Upper lobe of left lung (tissue), 6 donors: ENCODE results near the gene GATA3. TPM values are rescaled to one million over a fixed set of nuclear protein-coding genes. Genes with fewer than 3 reads are reported as not detected.

Source experiments
- ATAC-seq, 2 donors: fragments of 200-7000 bp; cut with Tn5 transposase; one replicate each; pipeline ENCODE4 v1.9.1; 2022; ENCODE audit warnings: mild to moderate bottlenecking in 2 of 2, moderate library complexity in 2 of 2; ENCODE audit not compliant: low FRiP score in 2 of 2
- DNase-seq, 2 donors: peaks; one replicate each; pipeline ENCODE4 v3.0.0-alpha.2; 2019 to 2020
- H3K27ac ChIP-seq, 4 donors: fragments of 200-600 bp; sonication (generic); one replicate each; pipeline ENCODE4 v1.5.1; 2016 to 2019
- H3K27me3 ChIP-seq, 4 donors: fragments of 200-600 bp; sonication (generic); one replicate each; pipeline ENCODE4 v1.5.1; 2017 to 2019
- H3K36me3 ChIP-seq, 4 donors: fragments of 200-600 bp; sonication (generic); one replicate each; pipeline ENCODE4 v1.5.1; 2016 to 2019
- H3K4me1 ChIP-seq, 4 donors: fragments of 200-600 bp; sonication (generic); one replicate each; pipeline ENCODE4 v1.5.1; 2018 to 2019
- H3K4me3 ChIP-seq, 4 donors: fragments of 200-600 bp; sonication (generic); one replicate each; pipeline ENCODE4 v1.5.1; 2017 to 2019; ENCODE audit warnings: mild to moderate bottlenecking in 2 of 4, moderate library complexity in 1 of 4
- H3K9me3 ChIP-seq, 4 donors: fragments of 200-600 bp; sonication (generic); one replicate each; pipeline ENCODE4 v1.5.1; 2018 to 2019
- EP300 ChIP-seq, 4 donors: sonication (generic); formaldehyde crosslinking; IDR thresholded peaks; one replicate each; pipeline ENCODE4 v1.5.1; 2017; ENCODE audit warnings: antibody characterized with exemption in 4 of 4, control low read depth in 2 of 4
- POLR2A ChIP-seq, 4 donors: fragments of 450-650 bp; IDR thresholded peaks; one replicate each; pipeline ENCODE4 v1.5.1; 2016 to 2017; ENCODE audit warnings: antibody characterized with exemption in 4 of 4, mild to moderate bottlenecking in 2 of 4
- POLR2AphosphoS5 ChIP-seq, 2 donors: sonication (generic); formaldehyde crosslinking; IDR thresholded peaks; one replicate each; pipeline ENCODE4 v1.5.1; 2017; ENCODE audit warnings: antibody characterized with exemption in 2 of 2
- WGBS, 2 donors: methylation state at CpG; one replicate each; pipeline ENCODE4 v1.1.5; 2017 to 2018; 5-methylcytosine and 5-hydroxymethylcytosine counted together
- total RNA-seq, 6 donors: library from RNA; depleted of rRNA in 4 of 6; stranded (reverse); fragments of >200 nt in 4 of 6; gene quantifications; one replicate each; pipeline versions ENCODE4 v1.1.0 to v1.2.1, GENCODE V29; 2016 to 2021
- TF ChIP-seq, protein P1 (sequence below), 6 experiments: fragments of 450-650 bp in 4 of 6; fragments of 200-600 bp in 2 of 6; sonication (generic) in 2 of 6; IDR thresholded peaks; one replicate each; pipeline ENCODE4 v1.5.1; 2016 to 2019; ENCODE audit warnings: antibody characterized with exemption in 6 of 6
- donor health status: DM: no; HTN: no; CAD: no; lungs with moderate emphysema.
- donor health status: DM: no; HTN: yes; CAD: no; lungs with severe emphysema.

The GATA3 gene
- total RNA-seq, 6 donors from 2014 or later, result 0.22 to 6.3 (median 2.7) TPM

DNA sequence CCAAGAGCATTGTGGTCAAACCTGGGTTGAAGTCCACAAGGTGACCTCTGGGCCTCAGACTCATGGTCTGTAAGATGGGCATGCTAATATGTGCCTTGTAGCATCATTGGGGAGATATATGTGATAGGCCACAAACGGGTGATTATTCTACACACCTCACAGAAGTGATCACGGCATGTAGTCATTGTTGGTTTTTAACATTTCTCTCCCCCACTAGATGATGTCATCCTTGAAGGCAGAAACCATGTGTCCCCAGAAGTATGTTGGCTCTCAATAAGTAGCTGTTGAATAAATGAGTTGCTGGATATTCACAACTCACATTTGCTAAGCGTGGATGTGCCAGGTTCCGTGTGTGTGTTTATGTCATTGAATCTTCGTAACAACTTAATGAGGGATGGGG, 42.4 kb downstream of the GATA3 start:
- Histone ChIP-seq H3K9me3 (no peaks in the 10 kb centered on the region), H3K27ac (no peak overlapping the region), H3K27me3 (no peaks in the 10 kb centered on the region), H3K4me1 (no peaks in the 10 kb centered on the region), H3K4me3 (no peak overlapping the region), H3K36me3 (no peaks in the 10 kb centered on the region)
- WGBS, 2 donors, result 92 to 94% methylated on average over 5 of the region's 5 CpGs
- TF ChIP-seq, protein P1, sequence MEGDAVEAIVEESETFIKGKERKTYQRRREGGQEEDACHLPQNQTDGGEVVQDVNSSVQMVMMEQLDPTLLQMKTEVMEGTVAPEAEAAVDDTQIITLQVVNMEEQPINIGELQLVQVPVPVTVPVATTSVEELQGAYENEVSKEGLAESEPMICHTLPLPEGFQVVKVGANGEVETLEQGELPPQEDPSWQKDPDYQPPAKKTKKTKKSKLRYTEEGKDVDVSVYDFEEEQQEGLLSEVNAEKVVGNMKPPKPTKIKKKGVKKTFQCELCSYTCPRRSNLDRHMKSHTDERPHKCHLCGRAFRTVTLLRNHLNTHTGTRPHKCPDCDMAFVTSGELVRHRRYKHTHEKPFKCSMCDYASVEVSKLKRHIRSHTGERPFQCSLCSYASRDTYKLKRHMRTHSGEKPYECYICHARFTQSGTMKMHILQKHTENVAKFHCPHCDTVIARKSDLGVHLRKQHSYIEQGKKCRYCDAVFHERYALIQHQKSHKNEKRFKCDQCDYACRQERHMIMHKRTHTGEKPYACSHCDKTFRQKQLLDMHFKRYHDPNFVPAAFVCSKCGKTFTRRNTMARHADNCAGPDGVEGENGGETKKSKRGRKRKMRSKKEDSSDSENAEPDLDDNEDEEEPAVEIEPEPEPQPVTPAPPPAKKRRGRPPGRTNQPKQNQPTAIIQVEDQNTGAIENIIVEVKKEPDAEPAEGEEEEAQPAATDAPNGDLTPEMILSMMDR (IDR thresholded peaks at IDR 0.05), result no peak
- TF ChIP-seq EP300 (IDR thresholded peaks at IDR 0.05), result no peak
- TF ChIP-seq POLR2A (IDR thresholded peaks at IDR 0.05), result no peak
- no peak for TF ChIP-seq POLR2AphosphoS5 (IDR thresholded peaks at IDR 0.05)
- DNase-seq (no peak), ATAC-seq (no peak)

DNA sequence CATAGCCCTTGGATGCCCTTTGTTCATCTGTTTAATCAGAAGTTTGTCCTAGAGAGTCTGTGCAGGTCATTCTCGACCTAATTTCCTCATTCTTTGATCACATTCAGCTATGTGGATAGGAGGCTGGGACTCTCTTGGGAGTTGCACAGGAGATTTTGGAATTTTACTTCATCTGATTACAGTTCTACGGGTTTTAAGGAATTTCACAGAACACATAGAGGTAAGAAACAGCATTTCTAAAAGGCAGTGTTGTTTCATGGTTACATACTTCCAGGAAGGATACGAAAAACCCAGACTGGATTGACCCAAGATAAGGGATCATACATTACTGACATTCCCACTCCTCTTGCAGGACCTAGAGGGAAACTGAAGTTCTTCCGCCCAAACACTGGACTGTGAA, 45.9 kb downstream of the GATA3 start:
- DNase-seq (no peak), ATAC-seq (no peak)
- H3K4me3 ChIP-seq, result no peak overlapping the region
- no peaks in the 10 kb centered on the region for H3K9me3 ChIP-seq
- H3K36me3 ChIP-seq, result no peaks in the 10 kb centered on the region
- H3K27ac ChIP-seq, result no peak overlapping the region
- H3K4me1 ChIP-seq, result peaks cover 0 to 4% (median 0%) of the 10 kb centered on the region in 4 donors
- 69 to 79% methylated on average over 4 of the region's 4 CpGs for whole genome bisulfite sequencing, 2 donors
- no peaks in the 10 kb centered on the region for H3K27me3 ChIP-seq
- TF ChIP-seq POLR2A (IDR thresholded peaks at IDR 0.05) (no peak), POLR2AphosphoS5 (IDR thresholded peaks at IDR 0.05) (no peak), EP300 (IDR thresholded peaks at IDR 0.05) (no peak)
- TF ChIP-seq, protein P1 (IDR thresholded peaks at IDR 0.05), result no peak

DNA sequence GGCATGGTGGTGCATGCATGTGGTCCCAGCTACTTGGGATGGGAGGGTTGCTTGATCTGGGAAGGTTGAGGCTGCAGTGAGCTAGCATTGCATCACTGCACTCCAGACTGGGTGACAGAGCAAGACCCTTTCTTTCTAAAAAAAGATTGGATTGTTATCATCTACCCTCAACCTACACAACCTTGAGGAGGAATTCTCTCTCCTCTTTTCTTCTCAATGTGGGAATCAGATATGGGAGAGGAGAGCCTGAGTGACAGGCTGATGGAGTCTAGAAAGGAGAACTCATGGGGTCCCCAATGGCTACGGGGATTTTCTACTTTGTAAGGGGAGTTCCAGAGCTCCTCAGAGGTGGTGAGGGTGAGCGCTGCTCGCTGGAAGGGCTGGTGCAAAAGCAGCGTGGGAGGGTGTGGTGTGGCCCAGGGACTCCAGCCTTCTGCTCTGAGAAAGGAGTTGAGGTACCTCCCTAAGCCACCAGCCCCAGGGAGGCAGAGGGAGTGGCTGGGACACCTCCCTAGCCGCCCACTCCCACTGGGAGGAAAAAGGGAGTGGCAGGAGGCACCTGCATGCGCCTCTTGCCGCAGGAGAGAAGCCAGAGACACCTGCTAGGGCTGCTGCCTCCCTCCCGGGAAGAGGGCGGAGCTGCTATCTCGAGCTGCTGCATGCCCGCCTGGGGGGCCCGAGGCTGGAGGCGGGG, 48.4 kb downstream of the GATA3 start:
- WGBS, 2 donors, result 55 to 65% methylated on average over 7 to 9 of the region's 13 CpGs
- DNase-seq, result no peak
- no peak for ATAC-seq

DNA sequence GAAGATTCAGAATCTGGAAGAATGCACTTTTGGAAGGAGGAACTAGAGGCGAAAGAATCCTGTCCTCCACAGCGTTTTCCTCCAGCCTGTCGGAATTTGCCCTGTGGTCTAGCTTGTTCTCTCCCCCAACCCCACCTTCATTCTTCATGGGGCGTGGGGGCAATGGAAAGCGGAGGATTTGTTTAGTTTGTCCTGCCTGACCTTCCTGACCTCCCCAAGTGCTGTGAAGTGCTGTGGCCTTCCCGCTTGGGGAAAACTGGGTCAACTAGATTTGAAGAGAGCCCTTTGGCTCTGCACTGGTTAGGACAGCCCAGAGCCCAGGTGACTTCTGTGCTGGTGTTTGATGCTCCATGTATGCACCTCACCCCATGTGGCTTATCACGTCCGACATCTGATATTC, 49.1 kb downstream of the GATA3 start:
- TF ChIP-seq, protein P1 (IDR thresholded peaks at IDR 0.05), result no peak
- TF ChIP-seq POLR2AphosphoS5 (IDR thresholded peaks at IDR 0.05) (no peak), EP300 (IDR thresholded peaks at IDR 0.05) (no peak), POLR2A (IDR thresholded peaks at IDR 0.05) (no peak)
- H3K27ac ChIP-seq, result no peak overlapping the region
- no peak overlapping the region for H3K4me3 ChIP-seq
- peak in 1 of 2 donors; percentile 74 for ATAC-seq
- H3K9me3 ChIP-seq, result no peaks in the 10 kb centered on the region
- H3K27me3 ChIP-seq, result no peaks in the 10 kb centered on the region
- no peaks in the 10 kb centered on the region for H3K36me3 ChIP-seq
- WGBS, 2 donors, result 60 to 65% methylated on average over 8 of the region's 8 CpGs
- peak in 1 of 2 donors; percentile 32 for DNase-seq
- H3K4me1 ChIP-seq, result peaks cover 0 to 4% (median 0%) of the 10 kb centered on the region in 4 donors

More for the DNA sequence above, 48.4 kb downstream of the GATA3 start:
- Histone ChIP-seq H3K27ac (no peak overlapping the region), H3K27me3 (no peaks in the 10 kb centered on the region), H3K36me3 (no peaks in the 10 kb centered on the region), H3K4me3 (no peak overlapping the region), H3K4me1 (peaks cover 0 to 4% (median 0%) of the 10 kb centered on the region in 4 donors), H3K9me3 (no peaks in the 10 kb centered on the region)
- TF ChIP-seq, protein P1 (IDR thresholded peaks at IDR 0.05), result no peak
- TF ChIP-seq EP300 (IDR thresholded peaks at IDR 0.05) (no peak), POLR2AphosphoS5 (IDR thresholded peaks at IDR 0.05) (no peak), POLR2A (IDR thresholded peaks at IDR 0.05) (no peak)

DNA sequence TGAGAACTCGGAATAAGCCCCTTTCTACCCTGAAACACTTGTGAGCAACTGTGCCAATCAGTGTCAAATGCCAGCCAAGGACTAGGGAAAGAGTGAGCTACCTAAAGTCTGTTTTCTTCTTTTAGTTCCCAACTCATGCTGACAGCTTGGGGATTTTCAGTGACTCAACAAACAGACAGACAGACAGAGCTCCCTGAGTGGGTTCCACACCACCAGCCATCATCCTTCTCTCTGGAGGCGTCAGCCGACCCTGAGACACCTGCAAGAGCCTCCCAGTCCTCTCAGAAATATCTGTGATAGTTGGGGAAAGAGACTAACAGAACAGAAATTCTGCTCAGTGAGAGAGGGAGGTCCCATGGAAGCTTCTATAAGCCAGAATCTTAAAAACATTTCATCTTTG, 49.5 kb downstream of the GATA3 start:
- DNase-seq (no peak), ATAC-seq (no peak)
- no peak for TF ChIP-seq POLR2A (IDR thresholded peaks at IDR 0.05)
- TF ChIP-seq EP300 (IDR thresholded peaks at IDR 0.05), result no peak
- no peak for TF ChIP-seq POLR2AphosphoS5 (IDR thresholded peaks at IDR 0.05)
- TF ChIP-seq, protein P1 (IDR thresholded peaks at IDR 0.05), result no peak
- Histone ChIP-seq H3K4me1 (peaks cover 0 to 4% (median 0%) of the 10 kb centered on the region in 4 donors), H3K9me3 (no peaks in the 10 kb centered on the region), H3K27ac (no peak overlapping the region), H3K27me3 (no peaks in the 10 kb centered on the region), H3K36me3 (no peaks in the 10 kb centered on the region), H3K4me3 (no peak overlapping the region)
- whole genome bisulfite sequencing, 2 donors, result 64 to 69% methylated on average over 3 of the region's 3 CpGs
